SK-N-SH (cell line): ENCODE measurements around the gene CLSTN2.

Experiments
- EZH2phosphoT487 ChIP-seq: fragments of 200-600 bp; sonication (generic); IDR thresholded peaks from 2 replicates; pipeline ENCODE4 v1.6.1; 2017; ENCODE audit warnings: low read depth, mixed run types, mild to moderate bottlenecking, antibody characterized with exemption, moderate library complexity, borderline replicate concordance
- GABPA ChIP-seq: IDR thresholded peaks from 2 replicates; pipeline ENCODE4 v1.4.0; 2012; ENCODE audit warnings: low read depth, mild to moderate bottlenecking
- MXI1 ChIP-seq: IDR thresholded peaks from 2 replicates; pipeline ENCODE4 v1.6.1; 2012; ENCODE audit warnings: mild to moderate bottlenecking, low read depth, low read length, improper control_type of control experiment
- NFIC ChIP-seq: IDR thresholded peaks from 2 replicates; pipeline ENCODE4 v1.4.0; 2012; ENCODE audit warnings: borderline replicate concordance
- NRF1 ChIP-seq: IDR thresholded peaks from 2 replicates; pipeline ENCODE4 v1.6.1; 2012; ENCODE audit warnings: low read depth, mild to moderate bottlenecking, low read length
- POLR2AphosphoS5 ChIP-seq: IDR thresholded peaks from 2 replicates; pipeline ENCODE4 v1.6.1; 2012; ENCODE audit warnings: low read depth, low read length
- RFX5 ChIP-seq: IDR thresholded peaks from 2 replicates; pipeline ENCODE4 v1.6.1; 2012; ENCODE audit warnings: mild to moderate bottlenecking, improper control_type of control experiment, low read length
- TF ChIP-seq, protein P1 (sequence below): fragments of 200-600 bp; sonication (generic); IDR thresholded peaks from 2 replicates; pipeline ENCODE4 v1.6.1; 2017; ENCODE audit warnings: antibody characterized with exemption, mild to moderate bottlenecking, moderate library complexity

DNA sequence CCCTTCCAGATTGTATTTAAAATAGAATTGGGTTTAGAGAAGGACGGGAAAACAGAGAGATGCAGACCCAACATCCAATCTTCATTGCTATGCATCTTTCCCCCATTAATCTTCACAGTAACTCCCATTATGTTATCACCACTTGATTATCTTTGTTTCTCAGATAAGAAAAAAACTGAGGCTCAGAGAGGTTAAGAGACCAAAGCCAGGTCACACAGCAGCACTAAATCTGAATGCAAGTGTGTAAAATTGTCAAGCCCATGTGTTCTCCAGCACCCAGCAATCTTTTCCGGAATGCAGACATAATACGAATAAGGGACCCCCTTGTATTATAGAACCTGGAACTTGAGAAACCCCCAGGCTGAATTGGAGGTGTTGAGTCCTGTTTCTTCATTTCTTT lies 662.4 kb downstream of the CLSTN2 start:
- TF ChIP-seq, protein P1, sequence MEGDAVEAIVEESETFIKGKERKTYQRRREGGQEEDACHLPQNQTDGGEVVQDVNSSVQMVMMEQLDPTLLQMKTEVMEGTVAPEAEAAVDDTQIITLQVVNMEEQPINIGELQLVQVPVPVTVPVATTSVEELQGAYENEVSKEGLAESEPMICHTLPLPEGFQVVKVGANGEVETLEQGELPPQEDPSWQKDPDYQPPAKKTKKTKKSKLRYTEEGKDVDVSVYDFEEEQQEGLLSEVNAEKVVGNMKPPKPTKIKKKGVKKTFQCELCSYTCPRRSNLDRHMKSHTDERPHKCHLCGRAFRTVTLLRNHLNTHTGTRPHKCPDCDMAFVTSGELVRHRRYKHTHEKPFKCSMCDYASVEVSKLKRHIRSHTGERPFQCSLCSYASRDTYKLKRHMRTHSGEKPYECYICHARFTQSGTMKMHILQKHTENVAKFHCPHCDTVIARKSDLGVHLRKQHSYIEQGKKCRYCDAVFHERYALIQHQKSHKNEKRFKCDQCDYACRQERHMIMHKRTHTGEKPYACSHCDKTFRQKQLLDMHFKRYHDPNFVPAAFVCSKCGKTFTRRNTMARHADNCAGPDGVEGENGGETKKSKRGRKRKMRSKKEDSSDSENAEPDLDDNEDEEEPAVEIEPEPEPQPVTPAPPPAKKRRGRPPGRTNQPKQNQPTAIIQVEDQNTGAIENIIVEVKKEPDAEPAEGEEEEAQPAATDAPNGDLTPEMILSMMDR, result no peak
- TF ChIP-seq EZH2phosphoT487 (no peak), POLR2AphosphoS5 (no peak), RFX5 (no peak), GABPA (no peak), NRF1 (no peak), NFIC (no peak), MXI1 (no peak)
